Measurements from ENCODE around the gene SLC12A6. TPM values are rescaled to one million over a fixed set of nuclear protein-coding genes. Genes with fewer than 3 reads are reported as not detected.

Gene SLC12A6
- total and polyA plus RNA-seq, 2 of the 13 experiments (the other 11 are each of a cell fraction or from before 2014, with no cell fraction given), result 15.2 to 30.1 TPM

DNA sequence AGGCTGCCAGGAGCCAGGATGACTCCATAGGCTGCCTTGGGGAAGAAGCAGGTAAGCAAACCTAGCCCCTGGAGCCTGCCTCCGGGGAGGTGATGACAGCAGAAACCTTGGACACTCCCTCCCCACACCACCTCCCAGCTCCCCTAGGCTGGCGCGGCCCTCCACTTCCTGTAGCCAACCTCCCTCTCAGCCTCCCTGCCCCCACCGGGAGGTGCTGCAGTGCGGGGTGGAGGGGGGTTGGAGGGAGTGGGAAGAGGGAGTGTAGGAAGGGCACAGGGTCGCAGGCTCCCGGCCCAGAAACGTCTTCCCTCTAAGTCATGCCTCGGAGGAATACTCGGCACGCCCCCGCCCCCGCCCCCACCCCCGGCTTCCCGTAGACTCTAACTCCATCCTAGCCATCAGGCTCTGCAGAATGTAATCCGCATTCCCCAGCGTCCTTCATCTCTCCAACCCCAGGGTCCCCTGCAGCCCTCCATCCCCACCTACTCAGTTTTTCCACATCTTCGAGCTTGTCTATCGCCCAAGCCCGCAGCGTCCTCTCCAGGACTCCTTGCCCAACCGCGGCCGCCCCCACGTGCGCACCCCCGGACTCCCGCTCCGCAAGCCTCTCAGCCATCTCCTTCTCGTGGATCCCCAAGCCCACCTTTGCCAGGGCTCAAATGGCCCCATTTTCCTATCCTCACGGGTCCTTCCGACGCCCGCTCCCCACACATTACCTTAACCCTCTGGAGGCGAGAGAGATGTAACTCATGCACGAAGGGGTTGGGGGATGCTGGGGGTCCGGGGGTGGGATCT, 28.9 kb upstream of the SLC12A6 start (continued):
- no peak for TF ChIP-seq ZNF816 (CRISPR knock-in tag; IDR thresholded peaks at IDR 0.05; ENCODE audit: borderline replicate concordance)
- no peak for TF ChIP-seq ZNF484 (CRISPR knock-in tag; IDR thresholded peaks at IDR 0.05; ENCODE audit: borderline replicate concordance, low read depth)
- TF ChIP-seq ZNF3 (CRISPR knock-in tag; IDR thresholded peaks at IDR 0.05), result no peak
- TF ChIP-seq, protein P1, sequence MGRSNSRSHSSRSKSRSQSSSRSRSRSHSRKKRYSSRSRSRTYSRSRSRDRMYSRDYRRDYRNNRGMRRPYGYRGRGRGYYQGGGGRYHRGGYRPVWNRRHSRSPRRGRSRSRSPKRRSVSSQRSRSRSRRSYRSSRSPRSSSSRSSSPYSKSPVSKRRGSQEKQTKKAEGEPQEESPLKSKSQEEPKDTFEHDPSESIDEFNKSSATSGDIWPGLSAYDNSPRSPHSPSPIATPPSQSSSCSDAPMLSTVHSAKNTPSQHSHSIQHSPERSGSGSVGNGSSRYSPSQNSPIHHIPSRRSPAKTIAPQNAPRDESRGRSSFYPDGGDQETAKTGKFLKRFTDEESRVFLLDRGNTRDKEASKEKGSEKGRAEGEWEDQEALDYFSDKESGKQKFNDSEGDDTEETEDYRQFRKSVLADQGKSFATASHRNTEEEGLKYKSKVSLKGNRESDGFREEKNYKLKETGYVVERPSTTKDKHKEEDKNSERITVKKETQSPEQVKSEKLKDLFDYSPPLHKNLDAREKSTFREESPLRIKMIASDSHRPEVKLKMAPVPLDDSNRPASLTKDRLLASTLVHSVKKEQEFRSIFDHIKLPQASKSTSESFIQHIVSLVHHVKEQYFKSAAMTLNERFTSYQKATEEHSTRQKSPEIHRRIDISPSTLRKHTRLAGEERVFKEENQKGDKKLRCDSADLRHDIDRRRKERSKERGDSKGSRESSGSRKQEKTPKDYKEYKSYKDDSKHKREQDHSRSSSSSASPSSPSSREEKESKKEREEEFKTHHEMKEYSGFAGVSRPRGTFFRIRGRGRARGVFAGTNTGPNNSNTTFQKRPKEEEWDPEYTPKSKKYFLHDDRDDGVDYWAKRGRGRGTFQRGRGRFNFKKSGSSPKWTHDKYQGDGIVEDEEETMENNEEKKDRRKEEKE (IDR thresholded peaks at IDR 0.05), result no peak
- peak; percentile 61 for TF ChIP-seq HNRNPK (IDR thresholded peaks at IDR 0.05; ENCODE audit: low read depth, low read length, poor library complexity, severe bottlenecking)
- no peak for TF ChIP-seq ZSCAN31 (CRISPR knock-in tag; IDR thresholded peaks at IDR 0.05; ENCODE audit: low read depth)
- no peak for TF ChIP-seq YEATS4 (CRISPR knock-in tag; IDR thresholded peaks at IDR 0.05; ENCODE audit: borderline replicate concordance)
- TF ChIP-seq MEIS1 (CRISPR knock-in tag; IDR thresholded peaks at IDR 0.05; ENCODE audit: borderline replicate concordance), result no peak
- TF ChIP-seq MED8 (CRISPR knock-in tag; IDR thresholded peaks at IDR 0.05; ENCODE audit: insufficient replicate concordance), result no peak
- no peak for TF ChIP-seq ZNF274 (CRISPR knock-in tag; IDR thresholded peaks at IDR 0.05)
- TF ChIP-seq ZNF510 (CRISPR knock-in tag; IDR thresholded peaks at IDR 0.05; ENCODE audit: low read depth), result no peak
- no peak for TF ChIP-seq RFX5 (IDR thresholded peaks at IDR 0.05; ENCODE audit: low read depth, low read length)
- TF ChIP-seq, protein P2, sequence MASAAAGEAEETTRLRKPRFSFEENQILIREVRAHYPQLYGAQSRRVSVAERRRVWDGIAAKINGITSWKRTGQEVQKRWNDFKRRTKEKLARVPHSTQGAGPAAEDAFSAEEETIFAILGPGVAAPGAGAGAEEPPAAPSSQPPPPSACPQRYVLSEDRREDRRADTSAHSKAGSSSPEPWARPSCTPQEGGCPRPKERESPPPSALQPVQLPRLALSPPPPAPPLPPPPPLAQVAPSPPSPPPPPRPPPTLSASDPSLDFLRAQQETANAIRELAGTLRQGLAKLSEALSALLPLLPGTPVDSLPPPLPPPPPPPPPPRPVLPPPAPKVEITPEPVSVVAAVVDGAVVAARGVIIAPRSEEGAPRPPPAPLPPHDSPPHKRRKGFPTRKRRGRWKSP (CRISPR knock-in tag; IDR thresholded peaks at IDR 0.05), result no peak
- TF ChIP-seq, protein P3, sequence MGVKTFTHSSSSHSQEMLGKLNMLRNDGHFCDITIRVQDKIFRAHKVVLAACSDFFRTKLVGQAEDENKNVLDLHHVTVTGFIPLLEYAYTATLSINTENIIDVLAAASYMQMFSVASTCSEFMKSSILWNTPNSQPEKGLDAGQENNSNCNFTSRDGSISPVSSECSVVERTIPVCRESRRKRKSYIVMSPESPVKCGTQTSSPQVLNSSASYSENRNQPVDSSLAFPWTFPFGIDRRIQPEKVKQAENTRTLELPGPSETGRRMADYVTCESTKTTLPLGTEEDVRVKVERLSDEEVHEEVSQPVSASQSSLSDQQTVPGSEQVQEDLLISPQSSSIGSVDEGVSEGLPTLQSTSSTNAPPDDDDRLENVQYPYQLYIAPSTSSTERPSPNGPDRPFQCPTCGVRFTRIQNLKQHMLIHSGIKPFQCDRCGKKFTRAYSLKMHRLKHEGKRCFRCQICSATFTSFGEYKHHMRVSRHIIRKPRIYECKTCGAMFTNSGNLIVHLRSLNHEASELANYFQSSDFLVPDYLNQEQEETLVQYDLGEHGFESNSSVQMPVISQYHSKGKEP (CRISPR knock-in tag; IDR thresholded peaks at IDR 0.05), result no peak
- TF ChIP-seq MAZ (IDR thresholded peaks at IDR 0.05; ENCODE audit: borderline replicate concordance, low read depth, low read length), result peak; percentile 71; the same call in 1 of the 2 replicates
- TF ChIP-seq MAZ (CRISPR knock-in tag; IDR thresholded peaks at IDR 0.05; ENCODE audit: low read depth), result no peak
- TF ChIP-seq ZNF780A (CRISPR knock-in tag; IDR thresholded peaks at IDR 0.05), result no peak
- TF ChIP-seq, protein P4, sequence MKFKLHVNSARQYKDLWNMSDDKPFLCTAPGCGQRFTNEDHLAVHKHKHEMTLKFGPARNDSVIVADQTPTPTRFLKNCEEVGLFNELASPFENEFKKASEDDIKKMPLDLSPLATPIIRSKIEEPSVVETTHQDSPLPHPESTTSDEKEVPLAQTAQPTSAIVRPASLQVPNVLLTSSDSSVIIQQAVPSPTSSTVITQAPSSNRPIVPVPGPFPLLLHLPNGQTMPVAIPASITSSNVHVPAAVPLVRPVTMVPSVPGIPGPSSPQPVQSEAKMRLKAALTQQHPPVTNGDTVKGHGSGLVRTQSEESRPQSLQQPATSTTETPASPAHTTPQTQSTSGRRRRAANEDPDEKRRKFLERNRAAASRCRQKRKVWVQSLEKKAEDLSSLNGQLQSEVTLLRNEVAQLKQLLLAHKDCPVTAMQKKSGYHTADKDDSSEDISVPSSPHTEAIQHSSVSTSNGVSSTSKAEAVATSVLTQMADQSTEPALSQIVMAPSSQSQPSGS (CRISPR knock-in tag; IDR thresholded peaks at IDR 0.05), result no peak
- TF ChIP-seq POLR2A (IDR thresholded peaks at IDR 0.05; ENCODE audit: insufficient read depth in 1 of 2, low read depth in 2 of 2, low read length in 2 of 2), result 0 out of 4 replicates have a peak, but pooled peaks of 1 of the 2 experiments have one; percentile 22
- peak; percentile 27; the same call in 1 of the 2 replicates for TF ChIP-seq ZNF777 (CRISPR knock-in tag; IDR thresholded peaks at IDR 0.05)
- TF ChIP-seq ZNF672 (CRISPR knock-in tag; IDR thresholded peaks at IDR 0.05), result no peak

All from HepG2 (cell line).